ENCODE data around the gene D2HGDH.
"Not testable (repeated sequence)": the region's sequence is repeated elsewhere in the genome, so short reads cannot be mapped to it uniquely, and the experiment has no call there.

DNA sequence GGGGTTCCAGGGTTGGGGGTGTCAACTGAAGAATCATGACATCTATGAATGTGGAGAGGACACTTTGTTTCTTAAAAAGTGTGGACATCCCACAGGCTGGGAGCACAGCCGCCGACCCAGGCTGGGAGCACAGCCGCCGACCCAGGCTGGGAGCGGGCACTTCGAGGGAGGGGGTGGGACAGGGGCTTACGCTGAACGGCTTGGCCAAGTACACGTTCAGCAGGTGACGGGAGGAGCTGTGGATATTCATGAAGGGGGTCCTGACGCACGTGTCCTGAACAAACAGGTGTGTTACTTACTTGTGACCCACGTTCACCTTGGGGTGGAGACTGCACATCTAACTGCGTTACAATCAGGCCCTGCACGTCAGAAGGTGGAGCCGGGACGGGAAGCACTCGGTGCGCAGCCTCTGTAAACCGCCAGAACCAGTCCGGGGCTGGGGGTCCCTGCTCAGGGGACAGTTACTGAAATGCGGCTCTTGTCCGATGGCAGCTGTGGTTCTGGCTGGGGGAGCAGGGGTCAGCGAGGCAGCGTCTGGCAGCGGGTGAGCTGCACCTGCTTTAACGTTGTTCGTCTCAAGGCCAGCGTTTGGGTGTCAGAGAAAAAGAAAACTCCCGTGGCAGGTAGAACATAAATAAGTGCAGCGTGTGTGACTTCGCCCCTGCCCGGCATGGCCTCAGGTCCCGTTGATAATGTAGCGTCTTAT is 65.9 kb downstream of the D2HGDH start:
- TF ChIP-seq, protein P1, sequence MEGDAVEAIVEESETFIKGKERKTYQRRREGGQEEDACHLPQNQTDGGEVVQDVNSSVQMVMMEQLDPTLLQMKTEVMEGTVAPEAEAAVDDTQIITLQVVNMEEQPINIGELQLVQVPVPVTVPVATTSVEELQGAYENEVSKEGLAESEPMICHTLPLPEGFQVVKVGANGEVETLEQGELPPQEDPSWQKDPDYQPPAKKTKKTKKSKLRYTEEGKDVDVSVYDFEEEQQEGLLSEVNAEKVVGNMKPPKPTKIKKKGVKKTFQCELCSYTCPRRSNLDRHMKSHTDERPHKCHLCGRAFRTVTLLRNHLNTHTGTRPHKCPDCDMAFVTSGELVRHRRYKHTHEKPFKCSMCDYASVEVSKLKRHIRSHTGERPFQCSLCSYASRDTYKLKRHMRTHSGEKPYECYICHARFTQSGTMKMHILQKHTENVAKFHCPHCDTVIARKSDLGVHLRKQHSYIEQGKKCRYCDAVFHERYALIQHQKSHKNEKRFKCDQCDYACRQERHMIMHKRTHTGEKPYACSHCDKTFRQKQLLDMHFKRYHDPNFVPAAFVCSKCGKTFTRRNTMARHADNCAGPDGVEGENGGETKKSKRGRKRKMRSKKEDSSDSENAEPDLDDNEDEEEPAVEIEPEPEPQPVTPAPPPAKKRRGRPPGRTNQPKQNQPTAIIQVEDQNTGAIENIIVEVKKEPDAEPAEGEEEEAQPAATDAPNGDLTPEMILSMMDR (IDR thresholded peaks at IDR 0.05) = not testable (repeated sequence)
- TF ChIP-seq POLR2A (IDR thresholded peaks at IDR 0.05) = not testable (repeated sequence)

Data from thyroid gland (tissue), 4 donors.